ENCODE results near the gene ACTG1. TPM values are rescaled to one million over a fixed set of nuclear protein-coding genes. Genes with fewer than 3 reads are reported as not detected.

ACTG1 gene
- total RNA-seq (2,244 and 2,883 TPM in 2 replicates), polyA plus RNA-seq (1,007 and 1,036 TPM in 2 replicates)

GRCh38 chr17:81512562-81513371 is at the start of gene ACTG1:
Gene ACTG1 (minus strand): TSS chr17:81512799. CDS start chr17:81512354, 445 bp downstream.
- H3K27ac ChIP-seq = peak within 1 kb of the TSS; percentile 100
- H3K27me3 ChIP-seq = no peaks in the 10 kb centered on the region
- no peak for TF ChIP-seq CTCF (IDR thresholded peaks at IDR 0.05; ENCODE audit: low read depth, low read length)
- H3K9me3 ChIP-seq (ENCODE audit: low read depth) = no peaks in the 10 kb centered on the region
- peak; percentile 92 to 95 for DNase-seq (ENCODE audit: low read depth in 1 of 2, low spot score in 1 of 2)
- peaks cover 25% of the 10 kb centered on the region for H3K4me1 ChIP-seq (ENCODE audit: low read depth)
- H3K4me3 ChIP-seq = peak within 1 kb of the TSS; percentile 100
- peaks cover 35% of the 10 kb centered on the region for H3K36me3 ChIP-seq

- Histone ChIP-seq H3K4me1 (ENCODE audit: low read depth) (peaks cover 14% of the 10 kb centered on the region), H3K9me3 (ENCODE audit: low read depth) (no peaks in the 10 kb centered on the region), H3K4me3 (no peak overlapping the region), H3K27ac (no peak overlapping the region), H3K36me3 (peaks cover 63% of the 10 kb centered on the region), H3K27me3 (no peaks in the 10 kb centered on the region)
- no peak for TF ChIP-seq CTCF (IDR thresholded peaks at IDR 0.05; ENCODE audit: low read depth, low read length)
- DNase-seq (ENCODE audit: low read depth in 1 of 2, low spot score in 1 of 2) = no peak
Observed at GRCh38 chr17:81561494-81561885, 48.9 kb upstream of the ACTG1 start.

- no peak for DNase-seq (ENCODE audit: low read depth in 1 of 2, low spot score in 1 of 2)
- no peak overlapping the region for H3K4me3 ChIP-seq
- H3K27ac ChIP-seq = peak overlapping the region; percentile 43
- H3K36me3 ChIP-seq = peaks cover 45% of the 10 kb centered on the region
- no peaks in the 10 kb centered on the region for H3K27me3 ChIP-seq
- H3K4me1 ChIP-seq (ENCODE audit: low read depth) = peaks cover 26% of the 10 kb centered on the region
- peak; percentile 36 for TF ChIP-seq CTCF (IDR thresholded peaks at IDR 0.05; ENCODE audit: low read depth, low read length)
- no peaks in the 10 kb centered on the region for H3K9me3 ChIP-seq (ENCODE audit: low read depth)
Observed at GRCh38 chr17:81558941-81559806, 46.6 kb upstream of the ACTG1 start.

GRCh38 chr17:81558115-81558468 is 45.5 kb upstream of the ACTG1 start:
- H3K4me1 ChIP-seq (ENCODE audit: low read depth) = peaks cover 33% of the 10 kb centered on the region
- no peaks in the 10 kb centered on the region for H3K9me3 ChIP-seq (ENCODE audit: low read depth)
- H3K27ac ChIP-seq = peak overlapping the region; percentile 82
- TF ChIP-seq CTCF (IDR thresholded peaks at IDR 0.05; ENCODE audit: low read depth, low read length) = no peak
- H3K4me3 ChIP-seq = no peak overlapping the region
- H3K27me3 ChIP-seq = no peaks in the 10 kb centered on the region
- H3K36me3 ChIP-seq = peaks cover 38% of the 10 kb centered on the region
- DNase-seq (ENCODE audit: low read depth in 1 of 2, low spot score in 1 of 2) = no peak

- peaks cover 34% of the 10 kb centered on the region for H3K36me3 ChIP-seq
- no peak for TF ChIP-seq CTCF (IDR thresholded peaks at IDR 0.05; ENCODE audit: low read depth, low read length)
- peaks cover 33% of the 10 kb centered on the region for H3K4me1 ChIP-seq (ENCODE audit: low read depth)
- peak overlapping the region; percentile 82 for H3K27ac ChIP-seq
- H3K4me3 ChIP-seq = no peak overlapping the region
- no peaks in the 10 kb centered on the region for H3K9me3 ChIP-seq (ENCODE audit: low read depth)
- H3K27me3 ChIP-seq = no peaks in the 10 kb centered on the region
- DNase-seq (ENCODE audit: low read depth in 1 of 2, low spot score in 1 of 2) = no peak
Observed at GRCh38 chr17:81557276-81558114, 44.9 kb upstream of the ACTG1 start.
